ENCODE results near the gene DOCK6.

DOCK6 gene

GRCh38 chr19:11199517-11199916 lies 62.8 kb downstream of the DOCK6 start:
- Histone ChIP-seq H3K9ac (ENCODE audit: low read length) (no peak overlapping the region), H3K36me3 (ENCODE audit: insufficient read depth, low read length) (peaks cover 8% of the 10 kb centered on the region), H3K27ac (ENCODE audit: low read depth, low read length) (peak overlapping the region; percentile 72), H3K9me3 (ENCODE audit: low read length) (no peaks in the 10 kb centered on the region), H3K27me3 (ENCODE audit: control insufficient read depth in 1 of 2, insufficient read depth in 2 of 2, low read length in 2 of 2) (no peaks in the 10 kb centered on the region), H3K4me1 (ENCODE audit: insufficient read depth, low read length) (peaks cover 43% of the 10 kb centered on the region), H3K4me3 (ENCODE audit: low read depth in 1 of 2, low read length in 2 of 2) (no peak overlapping the region)

GRCh38 chr19:11198769-11199424 lies 63.4 kb downstream of the DOCK6 start:
- no peaks in the 10 kb centered on the region for H3K9me3 ChIP-seq (ENCODE audit: low read length)
- H3K4me3 ChIP-seq (ENCODE audit: low read depth in 1 of 2, low read length in 2 of 2): no peak overlapping the region
- H3K27ac ChIP-seq (ENCODE audit: low read depth, low read length): peak overlapping the region; percentile 72
- H3K9ac ChIP-seq (ENCODE audit: low read length): no peak overlapping the region
- peaks cover 13% of the 10 kb centered on the region for H3K36me3 ChIP-seq (ENCODE audit: insufficient read depth, low read length)
- peaks cover 44% of the 10 kb centered on the region for H3K4me1 ChIP-seq (ENCODE audit: insufficient read depth, low read length)
- no peaks in the 10 kb centered on the region for H3K27me3 ChIP-seq (ENCODE audit: control insufficient read depth in 1 of 2, insufficient read depth in 2 of 2, low read length in 2 of 2)

GRCh38 chr19:11198175-11198534 lies 64.2 kb downstream of the DOCK6 start:
- peak overlapping the region in 1 of 2 donors; percentile 20 for H3K4me3 ChIP-seq (ENCODE audit: low read depth in 1 of 2, low read length in 2 of 2)
- H3K9me3 ChIP-seq (ENCODE audit: low read length): no peaks in the 10 kb centered on the region
- H3K27ac ChIP-seq (ENCODE audit: low read depth, low read length): peak overlapping the region; percentile 97
- peak overlapping the region; percentile 14 for H3K9ac ChIP-seq (ENCODE audit: low read length)
- peaks cover 20% of the 10 kb centered on the region for H3K36me3 ChIP-seq (ENCODE audit: insufficient read depth, low read length)
- no peaks in the 10 kb centered on the region for H3K27me3 ChIP-seq (ENCODE audit: control insufficient read depth in 1 of 2, insufficient read depth in 2 of 2, low read length in 2 of 2)
- peaks cover 50% of the 10 kb centered on the region for H3K4me1 ChIP-seq (ENCODE audit: insufficient read depth, low read length)

GRCh38 chr19:11197291-11198174 lies 64.8 kb downstream of the DOCK6 start, which contains the start of gene KANK2:
Gene KANK2 (minus strand): TSS chr19:11197545. CDS start chr19:11194511, 3,034 bp downstream.
- peaks cover 50% of the 10 kb centered on the region for H3K4me1 ChIP-seq (ENCODE audit: insufficient read depth, low read length)

GRCh38 chr19:11196406-11197287 lies 65.7 kb downstream of the DOCK6 start:
- no peaks in the 10 kb centered on the region for H3K9me3 ChIP-seq (ENCODE audit: low read length)
- H3K36me3 ChIP-seq (ENCODE audit: insufficient read depth, low read length): peaks cover 32% of the 10 kb centered on the region
- peak overlapping the region; percentile 97 for H3K27ac ChIP-seq (ENCODE audit: low read depth, low read length)
- H3K4me1 ChIP-seq (ENCODE audit: insufficient read depth, low read length): peaks cover 52% of the 10 kb centered on the region
- peak overlapping the region; percentile 88 to 97 for H3K4me3 ChIP-seq (ENCODE audit: low read depth in 1 of 2, low read length in 2 of 2)
- peak overlapping the region; percentile 90 for H3K9ac ChIP-seq (ENCODE audit: low read length)
- no peaks in the 10 kb centered on the region for H3K27me3 ChIP-seq (ENCODE audit: control insufficient read depth in 1 of 2, insufficient read depth in 2 of 2, low read length in 2 of 2)

More at GRCh38 chr19:11197291-11198174, 64.8 kb downstream of the DOCK6 start, which contains the start of gene KANK2:
- Histone ChIP-seq H3K36me3 (ENCODE audit: insufficient read depth, low read length) (peaks cover 26% of the 10 kb centered on the region), H3K27me3 (ENCODE audit: control insufficient read depth in 1 of 2, insufficient read depth in 2 of 2, low read length in 2 of 2) (no peaks in the 10 kb centered on the region), H3K9me3 (ENCODE audit: low read length) (no peaks in the 10 kb centered on the region), H3K9ac (ENCODE audit: low read length) (peak within 1 kb of the TSS; percentile 90), H3K27ac (ENCODE audit: low read depth, low read length) (peak within 1 kb of the TSS; percentile 97), H3K4me3 (ENCODE audit: low read depth in 1 of 2, low read length in 2 of 2) (peak within 1 kb of the TSS; percentile 88 to 97)

GRCh38 chr19:11195681-11196080 lies 66.6 kb downstream of the DOCK6 start:
- Histone ChIP-seq H3K9me3 (ENCODE audit: low read length) (no peaks in the 10 kb centered on the region), H3K4me1 (ENCODE audit: insufficient read depth, low read length) (peaks cover 61% of the 10 kb centered on the region), H3K4me3 (ENCODE audit: low read depth in 1 of 2, low read length in 2 of 2) (peak overlapping the region; percentile 88 to 97), H3K27ac (ENCODE audit: low read depth, low read length) (peak overlapping the region; percentile 92), H3K27me3 (ENCODE audit: control insufficient read depth in 1 of 2, insufficient read depth in 2 of 2, low read length in 2 of 2) (no peaks in the 10 kb centered on the region), H3K36me3 (ENCODE audit: insufficient read depth, low read length) (peaks cover 33% of the 10 kb centered on the region), H3K9ac (ENCODE audit: low read length) (peak overlapping the region; percentile 66)

GRCh38 chr19:11194656-11195558 lies 67.4 kb downstream of the DOCK6 start:
- H3K9ac ChIP-seq (ENCODE audit: low read length): peak overlapping the region; percentile 66
- no peaks in the 10 kb centered on the region for H3K9me3 ChIP-seq (ENCODE audit: low read length)
- H3K4me1 ChIP-seq (ENCODE audit: insufficient read depth, low read length): peaks cover 69% of the 10 kb centered on the region
- H3K4me3 ChIP-seq (ENCODE audit: low read depth in 1 of 2, low read length in 2 of 2): peak overlapping the region; percentile 40 to 97
- peak overlapping the region; percentile 92 for H3K27ac ChIP-seq (ENCODE audit: low read depth, low read length)
- H3K27me3 ChIP-seq (ENCODE audit: control insufficient read depth in 1 of 2, insufficient read depth in 2 of 2, low read length in 2 of 2): no peaks in the 10 kb centered on the region
- peaks cover 32% of the 10 kb centered on the region for H3K36me3 ChIP-seq (ENCODE audit: insufficient read depth, low read length)

GRCh38 chr19:11194173-11194572 lies 68.2 kb downstream of the DOCK6 start:
- Histone ChIP-seq H3K27ac (ENCODE audit: low read depth, low read length) (peak overlapping the region; percentile 92), H3K4me1 (ENCODE audit: insufficient read depth, low read length) (peaks cover 74% of the 10 kb centered on the region), H3K9me3 (ENCODE audit: low read length) (no peaks in the 10 kb centered on the region), H3K36me3 (ENCODE audit: insufficient read depth, low read length) (peaks cover 32% of the 10 kb centered on the region), H3K9ac (ENCODE audit: low read length) (peak overlapping the region; percentile 41), H3K27me3 (ENCODE audit: control insufficient read depth in 1 of 2, insufficient read depth in 2 of 2, low read length in 2 of 2) (no peaks in the 10 kb centered on the region), H3K4me3 (ENCODE audit: low read depth in 1 of 2, low read length in 2 of 2) (peak overlapping the region in 1 of 2 donors; percentile 97)

- H3K27ac ChIP-seq (ENCODE audit: low read depth, low read length): peak overlapping the region; percentile 92
- peaks cover 39% of the 10 kb centered on the region for H3K36me3 ChIP-seq (ENCODE audit: insufficient read depth, low read length)
- H3K9me3 ChIP-seq (ENCODE audit: low read length): no peaks in the 10 kb centered on the region
- peaks cover 73% of the 10 kb centered on the region for H3K4me1 ChIP-seq (ENCODE audit: insufficient read depth, low read length)
- H3K4me3 ChIP-seq (ENCODE audit: low read depth in 1 of 2, low read length in 2 of 2): peak overlapping the region in 1 of 2 donors; percentile 97
- H3K27me3 ChIP-seq (ENCODE audit: control insufficient read depth in 1 of 2, insufficient read depth in 2 of 2, low read length in 2 of 2): no peaks in the 10 kb centered on the region
- peak overlapping the region; percentile 21 for H3K9ac ChIP-seq (ENCODE audit: low read length)
Observed at GRCh38 chr19:11192957-11193939, 69.1 kb downstream of the DOCK6 start.

Data from muscle layer of colon (tissue), 2 donors.